Measurements from ENCODE around the gene ZNF611. TPM values are rescaled to one million over a fixed set of nuclear protein-coding genes. Genes with fewer than 3 reads are reported as not detected.

ZNF611 gene
- total and polyA plus RNA-seq, 9 of the 15 experiments (the other 6 are each of a cell fraction or from before 2014, with no cell fraction given) = 3.7 to 29.6 (median 12.8) TPM

GRCh38 chr19:52660981-52661380, 73.9 kb downstream of the ZNF611 start:
- TF ChIP-seq MEF2D (tag; conservative IDR thresholded peaks at IDR 0.05; ENCODE audit: low read depth) (no peak), RFX7 (CRISPR knock-in tag; IDR thresholded peaks at IDR 0.05) (no peak), ZNF444 (CRISPR knock-in tag; IDR thresholded peaks at IDR 0.05) (no peak), COPS2 (conservative IDR thresholded peaks at IDR 0.05) (no peak), HMG20B (CRISPR knock-in tag; IDR thresholded peaks at IDR 0.05) (no peak), ZFP30 (CRISPR knock-in tag; IDR thresholded peaks at IDR 0.05; ENCODE audit: borderline replicate concordance) (no peak), NCOA2 (IDR thresholded peaks at IDR 0.05; ENCODE audit: partially characterized antibody in 2 of 2) (no peak), FOXJ3 (CRISPR knock-in tag; IDR thresholded peaks at IDR 0.05) (no peak), ZNF79 (CRISPR knock-in tag; IDR thresholded peaks at IDR 0.05; ENCODE audit: low read depth) (no peak), MAFG (tag; conservative IDR thresholded peaks at IDR 0.05) (no peak), CTBP1 (IDR thresholded peaks at IDR 0.05; ENCODE audit: borderline replicate concordance) (no peak)
- no TSS peak for BruUV-seq (replicated peaks)
- no peak overlapping the region for H3K4me2 ChIP-seq (ENCODE audit: insufficient read depth, low read length)
- H3K27ac ChIP-seq (ENCODE audit: extremely low read depth, low read depth, low read length) = no peak overlapping the region
- no peaks in the 10 kb centered on the region for H4K20me1 ChIP-seq (replicated peaks; ENCODE audit: control insufficient read depth, insufficient read depth, low read length)
- H3K4me1 ChIP-seq (replicated peaks in 1 of 2; ENCODE audit: control insufficient read depth in 2 of 2, insufficient read depth in 2 of 2, low read length in 2 of 2) = peaks cover 15 to 16% of the 10 kb centered on the region in 2 experiments
- POLR2A ChIA-PET = no interaction called here
- ATAC-seq = no peak
- H3K9me1 ChIP-seq (ENCODE audit: control insufficient read depth, insufficient read depth, low read length) = peaks cover 2% of the 10 kb centered on the region
- H3K9ac ChIP-seq (ENCODE audit: insufficient read depth in 1 of 2, low read depth in 2 of 2, low read length in 2 of 2) = no peak overlapping the region
- in situ Hi-C loops (cut with MboI) = no loop called here
- FAIRE-seq = no peak
- H3K4me3 ChIP-seq = no peak overlapping the region
- H3K79me2 ChIP-seq (ENCODE audit: control insufficient read depth, insufficient read depth, low read length) = peaks cover 46% of the 10 kb centered on the region
- no peaks in the 10 kb centered on the region for H3K9me3 ChIP-seq (replicated peaks; ENCODE audit: control insufficient read depth, insufficient read depth, low read depth, low read length)
- no peak overlapping the region for H2AFZ ChIP-seq (ENCODE audit: low read depth, low read length)
- no peak for DNase-seq (ENCODE audit: extremely low read depth in 1 of 4, low spot score in 3 of 4)
- no peaks in the 10 kb centered on the region for H3K27me3 ChIP-seq (ENCODE audit: control insufficient read depth in 2 of 2, insufficient read depth in 2 of 2, low read length in 2 of 2)
- H3K36me3 ChIP-seq (ENCODE audit: control insufficient read depth, insufficient read depth, low read length) = peaks cover 84% of the 10 kb centered on the region; the same call in 2 of the 3 replicates
- intact Hi-C loops (cut with micrococcal nuclease) = no loop called here
- CTCF ChIA-PET (ENCODE audit: low intra/inter-chr PET ratio) = no interaction called here
- 81% methylated on average over 3 of the region's 3 CpGs for WGBS (ENCODE audit: insufficient coverage, low coverage, missing lambda C conversion rate)

All from K562 (cell line).